GM19468 (cell line): ENCODE data around the gene MYH15.
"Not testable (repeated sequence)": the region's sequence is repeated elsewhere in the genome, so short reads cannot be mapped to it uniquely, and the experiment has no call there.

ENCODE experiments used
- ATAC-seq: cut with Tn5 transposase; IDR thresholded peaks from one replicate; pipeline ENCODE4 v1.9.1; 2021; ENCODE audit warnings: mild to moderate bottlenecking, moderate library complexity, moderate number of reproducible peaks; ENCODE audit not compliant: unreplicated experiment; ENCODE audit errors: extremely low read depth

Gene MYH15

DNA sequence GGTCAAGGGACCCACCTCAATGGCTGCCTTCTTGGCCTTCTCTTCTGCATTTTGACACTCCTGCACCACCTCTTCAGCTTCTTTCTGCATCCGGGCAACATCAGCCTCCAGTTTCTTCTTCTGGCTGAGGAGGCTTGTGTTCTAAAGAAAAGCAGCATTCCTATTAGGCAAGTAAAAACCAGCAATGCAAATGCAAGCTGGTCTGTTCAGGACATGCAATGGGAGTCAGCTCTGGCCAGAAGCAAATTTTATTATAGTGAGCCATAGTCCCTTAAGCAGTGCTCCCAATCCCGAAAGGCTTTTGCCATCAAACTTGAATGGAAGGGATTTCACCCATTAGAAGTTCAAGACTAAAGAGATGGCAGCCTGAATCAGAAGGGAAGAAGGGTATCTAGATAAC, 116.4 kb downstream of the MYH15 start:
- no peak for ATAC-seq

DNA sequence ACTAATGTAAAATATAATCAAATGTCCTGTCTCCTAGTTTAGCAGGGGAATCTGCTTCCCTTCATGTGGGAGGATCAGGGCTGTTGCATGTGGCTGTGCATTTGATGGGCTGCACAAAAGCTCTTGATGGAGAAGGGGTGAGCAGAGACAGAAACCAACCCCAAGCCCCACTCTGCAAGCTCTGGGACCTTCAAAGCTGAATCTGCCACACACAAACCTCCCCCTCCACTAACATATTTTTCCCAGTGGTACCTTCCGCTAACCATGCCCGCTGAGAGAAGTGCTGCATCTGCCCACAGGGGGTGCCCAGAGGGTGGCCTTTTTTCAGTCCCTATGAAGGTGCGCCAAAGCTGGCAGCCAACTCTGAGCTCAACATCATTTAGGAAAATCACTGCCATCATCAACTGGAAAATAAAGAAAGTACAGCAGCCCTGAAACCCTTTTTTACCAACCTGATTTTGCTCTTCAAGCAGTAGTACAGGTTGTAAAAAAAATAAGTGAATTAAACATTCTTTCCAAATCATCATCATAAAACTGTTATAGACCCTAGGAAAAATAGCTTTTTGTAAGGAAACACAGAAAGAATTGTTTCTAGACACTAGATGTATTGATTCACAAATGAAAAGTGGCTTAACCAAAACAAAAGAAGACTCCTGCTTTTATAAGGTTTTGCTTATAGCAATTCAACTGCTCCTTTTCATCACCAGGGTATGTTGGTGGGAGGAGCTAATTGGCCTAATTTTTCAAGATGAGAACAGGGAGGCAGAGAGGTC, 117.1 kb downstream of the MYH15 start:
- ATAC-seq = no peak

DNA sequence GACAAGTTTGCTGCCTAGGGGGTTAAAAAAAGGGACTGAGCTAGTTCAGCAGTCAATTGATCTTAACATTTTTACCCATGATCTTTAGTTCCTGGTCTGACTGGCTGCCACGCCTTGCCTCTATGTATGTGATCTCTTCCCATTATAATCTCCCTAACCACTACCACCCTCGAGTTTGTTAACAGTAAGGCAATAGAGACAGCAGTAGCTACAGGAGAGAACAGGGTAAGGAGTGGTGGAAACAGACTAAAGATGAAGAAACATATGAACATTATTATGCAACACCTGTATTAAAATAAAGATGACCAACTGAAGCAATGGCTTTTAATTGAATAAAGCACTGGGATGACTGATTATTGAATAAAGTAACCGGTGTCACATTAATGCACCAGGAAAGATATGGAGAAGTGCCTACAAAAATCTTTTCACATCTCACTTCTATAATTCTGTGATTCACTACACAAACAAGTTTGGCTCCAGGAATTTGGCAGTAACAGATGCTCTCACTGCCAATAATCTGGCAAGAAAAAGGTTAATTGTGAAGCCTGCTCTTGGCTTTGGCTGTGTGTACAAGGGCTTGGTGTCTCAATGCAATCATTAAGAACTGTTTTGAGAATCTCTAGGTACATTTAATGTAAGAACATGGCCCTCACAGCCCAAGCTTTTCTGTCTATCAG, 118.3 kb downstream of the MYH15 start:
- ATAC-seq = no peak

DNA sequence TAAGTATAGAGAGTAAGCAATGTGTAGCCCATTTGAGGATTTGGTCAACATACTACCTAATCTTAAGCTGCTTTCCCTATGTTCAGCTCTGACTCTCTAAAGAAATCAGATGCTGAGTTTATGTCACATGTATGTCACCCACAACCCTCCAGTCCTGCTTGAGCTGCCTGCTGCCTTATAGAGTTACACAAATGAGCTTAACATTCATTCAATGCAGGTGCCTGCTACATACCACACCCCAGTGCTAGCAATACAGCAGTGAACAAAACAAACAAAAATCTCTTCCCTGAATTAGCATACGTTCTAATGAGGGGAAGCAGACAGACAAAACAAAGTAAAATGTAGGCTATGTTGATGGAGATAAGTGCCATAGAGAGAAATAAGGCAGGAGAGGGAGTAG, 121.0 kb downstream of the MYH15 start:
- no peak for ATAC-seq

DNA sequence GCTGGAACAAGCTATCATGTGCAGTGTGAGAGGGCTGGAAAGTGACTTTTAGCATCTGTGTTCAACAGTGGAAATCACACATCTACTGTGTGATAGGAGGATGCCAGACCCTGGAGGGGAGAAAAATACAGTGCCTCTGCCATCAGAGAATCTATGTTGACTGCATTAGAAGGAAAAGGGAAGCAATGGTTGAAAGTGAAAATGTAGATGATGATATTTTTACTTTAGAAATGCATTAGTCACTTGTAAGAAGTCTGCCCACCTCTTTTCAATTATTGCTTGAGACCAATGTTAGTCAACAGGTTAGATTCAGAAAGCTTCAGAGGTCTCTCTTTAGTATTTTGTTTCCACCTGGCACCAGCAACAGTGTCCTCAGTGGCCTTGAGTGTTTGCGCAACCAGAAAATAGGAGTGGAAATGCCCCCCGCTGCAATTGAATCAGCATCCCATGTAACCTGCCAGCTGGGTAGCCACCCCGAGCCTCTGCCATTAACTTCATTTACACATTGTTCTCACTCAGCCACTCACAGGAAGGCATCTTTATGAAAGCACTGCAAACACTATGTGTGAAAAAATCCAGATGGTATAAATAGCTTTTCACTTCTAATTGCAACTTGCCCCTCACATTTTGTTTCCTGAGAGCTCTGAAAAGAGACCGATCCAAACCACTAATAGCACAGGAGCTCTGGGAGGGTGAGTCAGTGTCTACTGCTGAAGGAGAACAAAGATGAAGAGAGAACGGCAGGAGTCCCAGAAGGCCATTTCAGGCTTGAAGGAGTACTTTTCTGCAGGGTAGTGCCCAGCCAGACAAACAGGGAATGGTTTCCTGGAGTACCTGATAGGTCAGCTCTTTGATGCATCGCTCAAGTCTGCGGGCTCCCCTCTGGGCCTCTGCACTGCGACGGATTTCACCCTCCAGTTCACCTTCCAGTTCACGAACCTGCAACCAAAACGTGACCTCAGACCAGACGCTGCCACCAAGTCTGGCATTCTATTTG, 122.0 kb downstream of the MYH15 start:
- peak; percentile 59 for ATAC-seq

DNA sequence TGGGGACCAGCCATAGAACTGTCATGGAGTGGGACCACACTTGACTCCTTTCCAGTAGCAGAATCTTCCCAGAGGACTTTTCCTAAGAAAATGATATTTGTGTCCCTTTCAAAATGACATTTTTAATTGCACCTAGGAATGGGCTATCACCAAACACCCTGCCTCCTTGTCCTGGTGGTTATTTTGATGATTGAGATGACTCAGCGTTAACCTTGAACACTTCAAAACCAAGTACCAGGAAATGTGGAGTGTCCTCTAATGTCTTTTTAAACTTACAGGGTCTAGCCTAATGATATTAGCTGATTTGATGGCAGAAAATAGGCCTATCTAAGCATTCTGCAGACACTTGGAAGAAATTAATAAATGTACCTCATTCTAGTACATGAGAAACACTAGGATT, 123.3 kb downstream of the MYH15 start:
- no peak for ATAC-seq

DNA sequence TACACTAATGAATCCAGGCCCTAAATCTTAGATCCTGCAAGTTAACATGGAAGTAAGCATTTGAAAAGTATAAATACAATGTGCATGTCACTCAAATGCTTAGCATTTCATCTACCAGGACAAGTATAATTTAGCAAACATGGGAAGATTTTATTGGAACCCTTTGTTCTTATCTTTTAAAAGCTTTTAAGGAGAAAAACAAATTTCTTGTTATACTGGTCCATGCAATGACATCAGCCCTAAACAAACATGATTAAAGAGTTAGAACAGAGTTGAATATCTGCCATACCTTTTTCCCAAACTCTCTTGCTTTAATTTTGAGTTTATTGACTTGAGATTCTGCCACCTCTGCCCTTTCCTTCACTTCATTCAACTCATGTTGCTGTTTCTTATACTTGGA, 127.1 kb downstream of the MYH15 start:
- ATAC-seq = no peak

DNA sequence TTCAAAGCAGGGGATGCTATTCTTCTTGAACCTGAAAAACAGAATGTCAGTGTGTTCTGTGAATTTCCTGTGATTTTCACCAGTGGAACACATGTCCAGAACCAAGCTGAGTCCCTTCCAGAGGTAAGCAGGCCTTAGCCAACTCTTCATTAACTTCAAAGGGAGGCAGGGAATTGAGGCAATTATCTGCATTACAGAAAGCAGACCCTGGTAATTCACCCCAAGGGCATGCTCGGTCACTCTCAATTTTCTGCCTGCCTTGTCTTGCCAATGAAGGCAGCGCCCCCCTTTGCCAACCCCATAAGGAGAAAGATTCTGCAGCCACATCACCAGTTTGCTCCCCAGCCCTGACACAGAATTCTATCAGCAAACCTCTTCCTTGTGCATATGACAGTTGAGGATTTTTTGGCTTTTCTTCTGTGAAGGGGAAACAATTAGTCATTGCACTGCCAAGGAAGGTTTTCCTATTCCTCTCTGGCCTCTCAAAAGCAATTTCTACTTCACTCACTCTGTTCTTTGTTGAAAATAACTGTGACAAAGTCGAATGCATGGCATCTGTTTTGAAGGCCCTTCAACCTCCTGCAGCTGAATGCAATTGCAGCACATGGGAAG, 128.8 kb downstream of the MYH15 start:
- ATAC-seq = no peak

DNA sequence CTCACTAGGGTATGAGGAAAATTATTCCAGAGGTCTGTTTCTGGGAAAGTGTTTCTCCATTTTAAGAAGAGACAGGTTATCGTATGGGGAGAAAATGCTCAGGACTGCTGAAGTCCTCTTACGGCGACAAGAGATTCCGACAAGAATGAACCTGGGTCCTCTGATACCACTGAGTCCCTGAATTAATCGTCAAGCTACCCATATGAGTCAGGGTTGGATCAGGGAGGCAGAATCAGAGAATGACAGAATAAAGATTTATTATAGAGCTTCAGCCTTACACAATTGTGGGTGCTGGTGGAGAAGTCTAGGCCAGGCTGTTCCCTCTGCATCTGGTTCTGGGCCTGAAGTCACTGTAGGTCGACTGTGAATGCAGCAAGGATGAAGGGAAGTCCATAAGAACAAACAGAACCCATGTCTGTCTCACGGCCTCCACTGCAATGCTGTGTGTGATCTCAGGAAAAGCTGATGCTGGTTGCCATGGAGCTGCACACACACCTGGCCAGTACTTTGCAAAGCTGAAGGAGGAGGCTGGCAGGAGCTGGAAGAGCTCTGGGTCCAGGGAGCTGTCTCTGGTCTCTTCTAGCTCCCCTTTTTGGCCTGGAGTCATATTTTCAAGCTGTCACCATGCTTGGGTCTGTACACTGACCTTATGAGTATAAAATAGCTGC, 130.1 kb downstream of the MYH15 start:
- no peak for ATAC-seq

DNA sequence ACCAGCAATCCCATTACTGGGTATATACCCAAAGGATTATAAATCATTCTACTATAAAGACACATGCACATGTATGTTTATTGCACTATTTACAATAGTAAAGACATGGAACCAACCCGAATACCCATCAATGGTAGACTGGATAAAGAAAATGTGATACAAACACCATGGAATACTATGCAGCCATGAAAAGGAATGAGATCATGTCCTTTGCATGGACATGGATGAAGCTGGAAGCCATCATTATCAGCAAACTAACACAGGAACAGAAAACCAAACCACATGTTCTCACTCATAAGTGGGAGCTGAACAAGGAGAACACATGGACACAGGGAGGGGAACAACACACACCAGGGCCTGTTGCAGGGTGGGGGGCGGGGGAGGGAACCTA, 131.4 kb downstream of the MYH15 start:
- ATAC-seq = not testable (repeated sequence)

DNA sequence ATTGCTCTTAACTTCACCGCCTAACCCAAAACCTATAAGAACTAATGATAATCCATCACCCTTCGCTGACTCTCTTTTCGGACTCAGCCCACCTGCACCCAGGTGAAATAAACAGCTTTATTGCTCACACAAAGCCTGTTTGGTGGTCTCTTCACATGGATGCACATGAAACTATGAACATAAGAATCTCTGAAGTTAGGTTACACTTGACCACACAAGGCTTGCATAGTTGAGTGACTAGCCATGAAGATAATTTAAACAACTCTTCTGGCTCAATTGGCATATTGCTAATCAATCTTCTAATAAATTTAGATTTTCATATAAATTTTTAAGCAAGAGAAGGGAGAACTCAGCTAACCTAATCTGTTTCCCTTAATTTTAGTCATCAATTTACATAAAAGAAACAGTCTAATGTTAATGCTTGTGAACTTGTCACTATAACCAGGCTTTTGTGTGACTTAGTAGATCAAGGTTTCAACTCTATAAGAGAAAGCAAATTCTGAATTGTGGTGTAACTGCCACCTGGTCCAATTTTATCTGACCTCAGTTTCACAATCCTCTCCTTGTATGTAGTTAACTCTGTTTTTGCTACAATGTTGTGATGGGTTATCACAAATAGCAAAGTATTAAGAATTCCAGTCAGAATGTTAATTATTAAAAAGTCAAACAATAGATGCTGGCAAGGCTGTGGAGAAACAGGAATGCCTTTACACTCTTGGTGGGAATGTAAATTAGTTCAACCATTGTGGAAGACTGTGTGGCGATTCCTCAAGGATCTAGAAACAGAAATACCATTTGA, 132.0 kb downstream of the MYH15 start:
- no peak for ATAC-seq

DNA sequence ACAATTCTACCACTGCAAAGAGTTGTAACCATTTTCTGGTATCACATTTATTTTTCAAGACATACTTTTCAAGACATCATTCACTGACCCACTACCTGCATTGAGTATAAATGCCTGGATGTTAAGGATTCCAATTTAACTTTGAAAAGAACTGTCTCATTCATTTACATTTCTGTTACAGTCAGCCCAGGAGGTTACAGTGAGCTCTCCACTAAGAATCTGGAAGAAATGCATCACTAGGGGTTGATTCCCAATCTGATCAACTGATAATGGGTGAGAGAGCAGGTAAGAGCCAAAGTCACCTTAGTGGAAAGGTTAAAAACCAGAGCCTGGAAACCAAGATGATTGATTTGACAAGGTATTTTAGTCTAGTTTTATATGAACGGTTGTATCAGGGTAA, 133.0 kb downstream of the MYH15 start:
- ATAC-seq = no peak

DNA sequence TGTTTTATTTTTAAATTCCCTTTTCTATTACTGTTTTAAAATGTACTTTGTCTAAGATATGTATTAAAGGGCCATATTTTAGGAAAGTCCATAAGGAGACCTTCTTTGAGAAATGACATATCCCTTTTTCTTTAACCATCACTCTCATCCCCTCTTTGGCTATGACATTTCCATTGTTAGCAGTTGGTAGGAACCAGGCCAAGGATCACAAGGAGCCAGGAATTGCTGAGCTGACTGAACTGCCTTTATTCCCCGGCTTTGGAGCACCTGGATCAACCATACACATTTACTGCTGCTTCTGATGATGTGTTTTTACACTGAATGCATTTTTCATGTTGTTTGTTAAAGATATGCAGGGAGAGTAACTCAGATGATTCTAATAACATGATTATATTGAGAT, 134.4 kb downstream of the MYH15 start:
- ATAC-seq = no peak

DNA sequence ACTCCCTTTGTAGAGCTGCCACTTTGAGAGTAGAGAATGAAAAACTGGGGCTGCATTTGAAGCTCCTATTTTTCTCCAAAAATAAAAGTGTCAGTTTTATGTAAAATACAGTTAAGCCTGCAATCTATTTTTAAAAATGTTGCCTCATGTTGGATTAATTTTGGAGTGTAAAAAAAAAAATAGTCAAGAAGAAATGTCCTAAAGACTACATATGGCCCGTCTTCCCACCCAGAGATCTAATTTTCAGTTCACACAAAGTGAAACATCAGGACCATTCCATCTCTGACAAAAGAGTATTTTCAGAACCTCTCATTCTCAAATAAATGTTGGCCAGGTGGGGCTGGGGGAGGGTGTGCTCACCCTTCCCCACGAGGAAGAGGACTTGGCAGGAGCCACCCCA, 151.4 kb downstream of the MYH15 start:
- no peak for ATAC-seq

DNA sequence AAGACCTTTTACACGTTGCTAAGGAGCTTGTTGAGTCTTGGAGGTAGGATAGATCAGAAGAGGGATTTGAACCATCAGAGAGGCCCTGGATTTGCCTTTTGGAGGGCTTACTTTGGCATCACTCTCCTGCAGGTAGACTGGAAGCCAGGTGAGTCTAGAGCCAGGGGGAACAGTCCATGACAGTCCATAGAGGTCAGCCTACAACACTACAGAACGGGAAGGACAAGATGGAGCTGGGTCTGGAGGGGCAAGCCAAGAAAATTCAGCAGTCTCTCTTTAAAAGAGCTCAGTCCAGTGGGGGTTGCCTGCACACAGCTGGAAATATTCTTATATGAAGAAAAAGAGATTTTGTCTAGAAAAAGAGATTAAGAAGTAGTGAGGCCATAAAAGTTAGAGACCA, 153.4 kb downstream of the MYH15 start:
- ATAC-seq = no peak

DNA sequence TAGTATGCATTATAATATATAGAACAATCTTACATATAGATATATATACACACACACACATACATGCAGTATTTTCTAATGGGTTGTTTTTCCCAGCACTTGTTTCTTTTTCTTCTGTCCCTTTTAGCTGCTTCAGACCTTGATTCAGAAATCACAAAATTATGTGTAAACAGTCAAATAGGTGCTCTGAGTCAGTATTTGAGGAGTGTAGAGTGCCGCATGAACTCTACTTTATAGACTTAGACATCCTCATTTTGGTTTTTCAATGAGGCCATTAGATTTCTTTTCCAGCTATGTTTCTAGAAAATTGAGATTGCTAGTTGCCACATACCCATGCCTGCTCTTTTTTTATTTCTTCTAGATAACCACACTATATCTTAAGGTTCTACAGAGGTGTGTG, 155.8 kb downstream of the MYH15 start:
- ATAC-seq = no peak

DNA sequence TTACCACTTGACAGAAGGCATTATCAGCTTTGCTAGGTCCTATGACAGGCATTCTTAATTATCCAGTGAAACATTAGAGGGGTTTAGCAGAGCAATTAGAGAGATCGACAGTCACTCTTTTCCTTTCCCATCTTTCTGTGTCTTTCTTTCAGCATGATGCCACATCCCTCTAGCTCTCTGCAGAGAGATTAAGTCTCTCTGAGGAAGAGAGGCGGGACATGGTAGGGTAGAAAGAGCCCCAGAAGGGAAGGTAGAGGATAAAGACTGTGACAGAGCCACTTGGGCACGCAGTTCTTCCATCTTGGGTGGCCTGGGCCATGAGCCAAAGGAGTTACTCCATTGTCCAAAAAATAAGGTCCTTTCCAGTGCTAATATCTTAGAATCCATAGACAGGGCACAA, 158.2 kb downstream of the MYH15 start:
- no peak for ATAC-seq

DNA sequence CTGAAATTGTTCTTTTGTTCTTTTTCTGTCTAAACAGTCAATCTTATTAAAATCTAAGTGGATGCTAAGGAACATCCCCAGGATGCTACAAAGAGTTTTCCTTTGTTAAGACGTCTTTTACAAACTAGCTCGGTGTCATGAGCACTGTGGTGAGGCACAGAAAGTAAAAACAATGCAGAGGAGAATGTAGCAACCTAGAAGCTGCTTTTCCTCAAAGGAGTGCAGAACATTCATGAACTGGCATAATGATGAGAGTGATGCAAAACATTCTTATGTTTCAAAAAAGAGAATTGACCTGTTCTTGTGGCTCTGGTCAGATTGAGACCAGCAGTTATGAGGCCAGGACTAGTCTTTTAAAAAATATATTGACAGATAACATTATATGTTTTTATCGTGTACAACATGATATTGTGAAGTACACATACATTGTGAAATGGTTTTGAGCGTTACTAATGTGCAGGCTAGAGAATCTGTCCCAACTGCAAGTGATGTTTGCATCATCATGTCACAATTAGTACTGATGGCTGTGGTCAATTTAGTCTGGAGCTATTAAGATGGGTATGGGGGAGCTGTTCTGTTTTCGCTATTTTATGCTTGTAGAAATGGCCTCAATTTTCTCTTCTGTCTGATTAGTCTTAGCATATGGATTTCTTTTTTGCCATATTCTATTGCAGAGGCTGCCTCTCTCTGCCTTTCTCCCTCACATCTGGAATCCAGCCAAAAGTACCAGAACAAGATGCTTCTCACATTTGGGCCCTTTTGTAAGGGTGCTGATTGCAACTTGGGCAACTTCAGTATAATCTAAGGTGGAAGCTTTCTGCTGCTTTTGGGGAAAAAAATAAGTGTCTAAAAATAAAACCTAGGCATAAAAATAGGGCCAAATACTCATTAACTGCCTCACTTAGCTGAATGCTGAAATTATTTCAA, 163.8 kb downstream of the MYH15 start:
- no peak for ATAC-seq
